LNCAP (cell line): Measurements from ENCODE around the gene ITSN2.

Experiments
- TF ChIP-seq, protein P1 (sequence below): fragments of 450-650 bp; IDR thresholded peaks from 2 replicates; pipeline ENCODE4 v1.5.1; 2017; ENCODE audit warnings: mild to moderate bottlenecking

ITSN2 gene

DNA sequence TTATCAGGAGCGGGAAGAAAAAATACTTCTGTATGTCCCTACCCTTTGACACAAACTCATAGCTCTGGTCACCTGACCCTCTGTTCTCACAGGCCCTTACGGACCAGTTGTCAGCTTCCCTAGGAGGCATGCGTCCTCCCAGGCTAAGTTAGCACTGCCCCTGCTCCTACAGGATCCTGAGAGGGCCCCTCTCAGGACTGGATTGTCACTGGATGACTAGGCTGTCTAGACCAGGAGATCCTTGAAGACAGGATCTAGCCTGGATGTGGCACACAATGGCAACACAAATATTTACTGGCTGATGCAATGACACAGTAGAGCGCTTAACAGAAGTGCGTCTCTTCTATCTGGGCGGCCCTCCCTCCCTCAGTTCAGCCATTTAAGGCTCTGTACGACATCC, 177.8 kb downstream of the ITSN2 start:
- TF ChIP-seq, protein P1, sequence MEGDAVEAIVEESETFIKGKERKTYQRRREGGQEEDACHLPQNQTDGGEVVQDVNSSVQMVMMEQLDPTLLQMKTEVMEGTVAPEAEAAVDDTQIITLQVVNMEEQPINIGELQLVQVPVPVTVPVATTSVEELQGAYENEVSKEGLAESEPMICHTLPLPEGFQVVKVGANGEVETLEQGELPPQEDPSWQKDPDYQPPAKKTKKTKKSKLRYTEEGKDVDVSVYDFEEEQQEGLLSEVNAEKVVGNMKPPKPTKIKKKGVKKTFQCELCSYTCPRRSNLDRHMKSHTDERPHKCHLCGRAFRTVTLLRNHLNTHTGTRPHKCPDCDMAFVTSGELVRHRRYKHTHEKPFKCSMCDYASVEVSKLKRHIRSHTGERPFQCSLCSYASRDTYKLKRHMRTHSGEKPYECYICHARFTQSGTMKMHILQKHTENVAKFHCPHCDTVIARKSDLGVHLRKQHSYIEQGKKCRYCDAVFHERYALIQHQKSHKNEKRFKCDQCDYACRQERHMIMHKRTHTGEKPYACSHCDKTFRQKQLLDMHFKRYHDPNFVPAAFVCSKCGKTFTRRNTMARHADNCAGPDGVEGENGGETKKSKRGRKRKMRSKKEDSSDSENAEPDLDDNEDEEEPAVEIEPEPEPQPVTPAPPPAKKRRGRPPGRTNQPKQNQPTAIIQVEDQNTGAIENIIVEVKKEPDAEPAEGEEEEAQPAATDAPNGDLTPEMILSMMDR, result no peak

- TF ChIP-seq, protein P1, result no peak
These were observed 178.5 kb downstream of the ITSN2 start for GRCh38 chr2:24181849-24182248.

- TF ChIP-seq, protein P1, result no peak
These were observed 180.7 kb downstream of the ITSN2 start for GRCh38 chr2:24179683-24180082.

- TF ChIP-seq, protein P1, result no peak
These were observed 184.0 kb downstream of the ITSN2 start for GRCh38 chr2:24176326-24176725.

- TF ChIP-seq, protein P1, result no peak
These were observed 184.6 kb downstream of the ITSN2 start for GRCh38 chr2:24175631-24176187.

- TF ChIP-seq, protein P1, result no peak
These were observed 185.5 kb downstream of the ITSN2 start, which contains the start of gene FAM228A for GRCh38 chr2:24174851-24175277. Gene FAM228A, plus strand, starts transcription at chr2:24175053. Its CDS starts 428 bp downstream, at chr2:24175481.

GRCh38 chr2:24169023-24169422, 191.3 kb downstream of the ITSN2 start:
- TF ChIP-seq, protein P1, result no peak
